Measurements from ENCODE around the gene PTPN6. TPM values are rescaled to one million over a fixed set of nuclear protein-coding genes. Genes with fewer than 3 reads are reported as not detected.

Gene PTPN6
- total RNA-seq, 1 experiment from 2014 or later: 19.8 TPM

GRCh38 chr12:6959805-6960592 lies 8.8 kb downstream of the PTPN6 start:
- H4K91ac ChIP-seq (ENCODE audit: insufficient read length, low read depth, low read length): no peak overlapping the region
- H3K27me3 ChIP-seq (ENCODE audit: insufficient read depth, low read length): no peaks in the 10 kb centered on the region
- H3K14ac ChIP-seq (ENCODE audit: insufficient read depth, low read length): no peak overlapping the region; the same call in 1 of the 2 replicates
- no peak overlapping the region for H2BK12ac ChIP-seq (ENCODE audit: insufficient read length, low read depth, low read length)
- H3K4ac ChIP-seq (ENCODE audit: low read depth, low read length): no peak overlapping the region
- no peaks in the 10 kb centered on the region for H3K9me3 ChIP-seq (ENCODE audit: control insufficient read depth, low read depth, low read length)
- no peak overlapping the region for H3T11ph ChIP-seq (ENCODE audit: low read length)
- DNase-seq: no peak
- H3K23me2 ChIP-seq (ENCODE audit: insufficient read length, low read depth, low read length, poor library complexity, severe bottlenecking): peaks cover 17% of the 10 kb centered on the region
- no peak overlapping the region for H2BK120ac ChIP-seq (ENCODE audit: low read depth, low read length, poor library complexity, severe bottlenecking)
- no peak overlapping the region for H2BK15ac ChIP-seq (ENCODE audit: low read depth, low read length)
- no peak overlapping the region for H2AFZ ChIP-seq (ENCODE audit: low read length)
- no CpG with 5 or more reads among the region's 26 CpGs for WGBS (ENCODE audit: extremely low coverage, insufficient read length, low lambda C conversion rate)
- no peak overlapping the region for H3K4me2 ChIP-seq (ENCODE audit: insufficient read depth, insufficient read length, low read length)
- Mint-ChIP-seq H3K27me3 (ENCODE audit: low read depth) (no peaks in the 10 kb centered on the region; the same call in 1 of the 2 replicates), H3K4me3 (no peak overlapping the region), H3K4me1 (peaks cover 37 to 52% of the 10 kb centered on the region in 2 experiments), H3K27ac (peak overlapping the region in 2 of 3 experiments; percentile 31 to 87; a peak in 2 of 7 replicates), H3K9me3 (no peaks in the 10 kb centered on the region), H3K36me3 (ENCODE audit: insufficient read depth in 1 of 3, low read depth in 3 of 3) (peaks cover 0 to 16% (median under 1%) of the 10 kb centered on the region in 3 experiments; a peak in 4 of 7 replicates)
- TF ChIP-seq, protein P1, sequence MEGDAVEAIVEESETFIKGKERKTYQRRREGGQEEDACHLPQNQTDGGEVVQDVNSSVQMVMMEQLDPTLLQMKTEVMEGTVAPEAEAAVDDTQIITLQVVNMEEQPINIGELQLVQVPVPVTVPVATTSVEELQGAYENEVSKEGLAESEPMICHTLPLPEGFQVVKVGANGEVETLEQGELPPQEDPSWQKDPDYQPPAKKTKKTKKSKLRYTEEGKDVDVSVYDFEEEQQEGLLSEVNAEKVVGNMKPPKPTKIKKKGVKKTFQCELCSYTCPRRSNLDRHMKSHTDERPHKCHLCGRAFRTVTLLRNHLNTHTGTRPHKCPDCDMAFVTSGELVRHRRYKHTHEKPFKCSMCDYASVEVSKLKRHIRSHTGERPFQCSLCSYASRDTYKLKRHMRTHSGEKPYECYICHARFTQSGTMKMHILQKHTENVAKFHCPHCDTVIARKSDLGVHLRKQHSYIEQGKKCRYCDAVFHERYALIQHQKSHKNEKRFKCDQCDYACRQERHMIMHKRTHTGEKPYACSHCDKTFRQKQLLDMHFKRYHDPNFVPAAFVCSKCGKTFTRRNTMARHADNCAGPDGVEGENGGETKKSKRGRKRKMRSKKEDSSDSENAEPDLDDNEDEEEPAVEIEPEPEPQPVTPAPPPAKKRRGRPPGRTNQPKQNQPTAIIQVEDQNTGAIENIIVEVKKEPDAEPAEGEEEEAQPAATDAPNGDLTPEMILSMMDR (conservative IDR thresholded peaks at IDR 0.05): no peak
- H3K18ac ChIP-seq (ENCODE audit: insufficient read length, low read depth, low read length): no peak overlapping the region
- no peak overlapping the region for H3K9ac ChIP-seq (ENCODE audit: extremely low read depth, insufficient read length, low read length)
- H3K79me2 ChIP-seq (ENCODE audit: insufficient read depth, low read length): no peaks in the 10 kb centered on the region; the same call in 1 of the 2 replicates
- H3K23ac ChIP-seq (ENCODE audit: insufficient read length, low read depth, low read length): no peak overlapping the region
- no peak overlapping the region for H4K8ac ChIP-seq (replicated peaks; ENCODE audit: insufficient read length, low read depth, low read length)
- no peak overlapping the region for H2AK5ac ChIP-seq (ENCODE audit: insufficient read length, low read length)
- no peaks in the 10 kb centered on the region for H4K20me1 ChIP-seq (ENCODE audit: control insufficient read depth, insufficient read depth, insufficient read length)
- H4K5ac ChIP-seq (ENCODE audit: insufficient read length, low read depth, low read length): no peak overlapping the region
- peaks cover 6% of the 10 kb centered on the region; the same call in 1 of the 2 replicates for H3K4me1 ChIP-seq (ENCODE audit: insufficient read depth, low read length)
- H3K56ac ChIP-seq (ENCODE audit: insufficient read length, low read depth, low read length): no peak overlapping the region
- H3K27ac ChIP-seq (ENCODE audit: insufficient read length, low read depth, low read length): no peak overlapping the region
- no peak overlapping the region for H2BK20ac ChIP-seq (ENCODE audit: low read depth, low read length, poor library complexity, severe bottlenecking)
- H2BK5ac ChIP-seq (ENCODE audit: insufficient read length, low read length): no peak overlapping the region
- H3K79me1 ChIP-seq (ENCODE audit: insufficient read depth, low read depth, low read length, poor library complexity, severe bottlenecking): no peaks in the 10 kb centered on the region

Measured in H9 (cell line).